Measurements from ENCODE around the gene BANF2. TPM values are rescaled to one million over a fixed set of nuclear protein-coding genes. Genes with fewer than 3 reads are reported as not detected.

The BANF2 gene
- total RNA-seq, 2 donors from 2014 or later: not detected

DNA sequence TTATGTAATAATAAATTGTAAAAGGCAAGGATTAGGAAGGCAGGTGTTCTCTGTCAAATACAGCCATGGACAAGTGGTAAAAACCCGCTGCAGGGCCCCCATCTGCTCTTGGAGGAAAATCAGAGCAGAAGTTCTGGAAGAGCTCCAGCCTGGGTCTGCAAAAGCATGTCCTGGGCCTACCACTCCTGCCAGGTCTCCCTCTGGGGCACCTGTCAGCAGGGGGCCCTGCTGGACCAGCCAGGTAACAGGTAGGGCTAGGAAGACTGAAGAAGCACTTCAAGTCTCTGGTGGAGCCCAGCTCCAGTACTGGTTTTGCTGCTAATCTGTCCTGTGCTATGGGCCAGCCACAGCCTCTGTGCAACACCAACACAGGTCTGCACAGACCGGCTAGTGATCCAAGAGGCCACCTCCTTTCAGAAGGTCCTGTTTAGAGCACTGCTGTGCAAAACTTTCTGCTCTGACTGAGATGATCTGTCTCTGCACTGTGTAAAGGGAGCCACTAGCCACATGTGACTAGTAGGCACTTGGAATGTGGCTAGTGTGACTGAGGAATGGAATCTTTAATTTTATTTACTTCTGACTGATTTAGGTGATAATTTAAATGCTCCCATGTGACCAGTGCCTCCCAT, 47.9 kb upstream of the BANF2 start:
- H3K36me3 ChIP-seq (ENCODE audit: control insufficient read depth, insufficient read depth, low read length): peaks cover 66% of the 10 kb centered on the region
- Mint-ChIP-seq H3K9me3 (peaks cover 5% of the 10 kb centered on the region), H3K36me3 (ENCODE audit: low read depth) (peaks cover 28% of the 10 kb centered on the region), H3K27ac (no peak overlapping the region), H3K4me1 (peaks cover 32% of the 10 kb centered on the region), H3K4me3 (no peak overlapping the region), H3K27me3 (ENCODE audit: insufficient read depth) (no peaks in the 10 kb centered on the region)
- WGBS, 2 experiments (ENCODE audit: insufficient coverage in 1 of 2, insufficient read length in 1 of 2): 94 to 98% methylated on average over 2 of the region's 2 CpGs
- no peak overlapping the region for H3K4me3 ChIP-seq (ENCODE audit: low read length)
- no peaks in the 10 kb centered on the region for H3K27me3 ChIP-seq (ENCODE audit: control insufficient read depth, insufficient read depth, low read length, poor library complexity, severe bottlenecking)
- no peak overlapping the region for H3K9ac ChIP-seq (ENCODE audit: extremely low read depth, low read length, poor library complexity, severe bottlenecking)
- H3K9me3 ChIP-seq (ENCODE audit: control insufficient read depth, low read length): no peaks in the 10 kb centered on the region
- peaks cover 43% of the 10 kb centered on the region for H3K4me1 ChIP-seq (ENCODE audit: control insufficient read depth, insufficient read depth, low read length)
- H3K27ac ChIP-seq (ENCODE audit: low read depth, low read length): no peak overlapping the region
- TF ChIP-seq CTCF (conservative IDR thresholded peaks at IDR 0.05): no peak
- no peak for DNase-seq

DNA sequence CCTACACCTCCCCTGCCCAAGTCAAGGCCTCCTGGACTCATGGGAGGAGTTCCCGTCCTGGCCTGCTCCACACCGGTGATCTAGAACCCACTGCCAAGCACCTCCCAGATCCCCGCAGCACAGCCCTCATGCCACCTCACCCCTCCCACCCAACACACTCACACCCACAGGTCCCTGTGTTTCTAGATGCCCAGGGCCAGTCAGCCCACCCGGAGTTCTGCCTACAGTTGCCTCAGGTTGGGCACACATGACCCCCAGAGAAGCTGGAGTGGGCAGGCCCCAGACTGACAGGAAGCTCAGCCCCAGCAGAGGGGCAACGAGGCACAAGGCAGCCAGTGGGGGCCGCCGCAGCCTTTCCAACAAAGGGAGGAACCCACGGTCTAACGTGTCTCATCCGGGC, 47.4 kb upstream of the BANF2 start:
- no peak overlapping the region for H3K27ac Mint-ChIP-seq
- H3K36me3 Mint-ChIP-seq (ENCODE audit: low read depth): peaks cover 30% of the 10 kb centered on the region
- H3K27me3 Mint-ChIP-seq (ENCODE audit: insufficient read depth): no peaks in the 10 kb centered on the region
- H3K4me1 Mint-ChIP-seq: peaks cover 36% of the 10 kb centered on the region
- H3K4me3 Mint-ChIP-seq: no peak overlapping the region
- Histone ChIP-seq H3K27ac (ENCODE audit: low read depth, low read length) (no peak overlapping the region), H3K36me3 (ENCODE audit: control insufficient read depth, insufficient read depth, low read length) (peaks cover 66% of the 10 kb centered on the region), H3K27me3 (ENCODE audit: control insufficient read depth, insufficient read depth, low read length, poor library complexity, severe bottlenecking) (no peaks in the 10 kb centered on the region), H3K9me3 (ENCODE audit: control insufficient read depth, low read length) (no peaks in the 10 kb centered on the region), H3K4me1 (ENCODE audit: control insufficient read depth, insufficient read depth, low read length) (peaks cover 39% of the 10 kb centered on the region), H3K9ac (ENCODE audit: extremely low read depth, low read length, poor library complexity, severe bottlenecking) (no peak overlapping the region), H3K4me3 (ENCODE audit: low read length) (no peak overlapping the region)
- DNase-seq: no peak
- TF ChIP-seq CTCF (conservative IDR thresholded peaks at IDR 0.05): no peak
- 94 to 97% methylated on average over 6 to 10 of the region's 10 CpGs for WGBS, 2 experiments (ENCODE audit: insufficient coverage in 1 of 2, insufficient read length in 1 of 2)
- H3K9me3 Mint-ChIP-seq: peaks cover 5% of the 10 kb centered on the region

DNA sequence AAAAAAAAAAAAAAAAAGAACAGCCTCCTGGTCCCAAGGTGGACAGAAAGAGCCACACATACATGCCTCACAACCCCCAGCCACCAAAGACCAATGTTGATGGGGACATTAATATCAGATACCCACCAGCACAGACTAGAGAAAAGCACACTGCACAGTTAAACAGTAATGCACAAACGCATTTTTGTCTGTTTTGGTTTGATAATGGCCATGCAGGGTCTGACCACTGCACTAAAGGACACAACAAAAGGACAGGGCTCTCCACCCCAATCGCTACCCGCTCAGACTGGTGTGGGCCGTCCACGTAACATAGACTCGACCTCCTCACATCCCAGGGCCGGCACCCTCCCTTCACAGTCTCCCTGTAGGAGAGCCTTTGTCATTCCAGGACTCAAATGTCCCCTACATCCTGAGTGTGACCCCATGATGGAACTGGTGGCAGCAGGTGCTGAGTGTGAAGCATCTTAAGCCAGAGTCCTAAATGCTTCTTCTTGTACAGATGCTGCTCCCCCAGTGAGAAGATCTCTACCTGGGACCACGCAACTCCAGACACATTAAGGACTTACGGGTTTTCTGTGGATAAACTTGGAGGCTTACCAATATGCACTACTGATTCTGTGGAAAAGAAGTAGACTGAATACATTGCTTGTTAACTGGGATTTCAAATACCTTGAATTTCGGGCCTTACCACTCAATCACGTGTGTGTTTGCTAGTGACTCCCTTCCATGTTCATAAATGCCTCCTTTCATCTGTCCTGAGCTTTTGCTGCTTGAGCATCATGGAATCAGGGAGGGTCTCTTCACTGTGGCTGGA, 45.7 kb upstream of the BANF2 start:
- Mint-ChIP-seq H3K27ac (peak overlapping the region; percentile 57), H3K9me3 (peaks cover 17% of the 10 kb centered on the region), H3K27me3 (ENCODE audit: insufficient read depth) (no peaks in the 10 kb centered on the region), H3K4me1 (peaks cover 39% of the 10 kb centered on the region), H3K36me3 (ENCODE audit: low read depth) (peaks cover 45% of the 10 kb centered on the region), H3K4me3 (no peak overlapping the region)
- H3K9me3 ChIP-seq (ENCODE audit: control insufficient read depth, low read length): peaks cover 9% of the 10 kb centered on the region
- H3K9ac ChIP-seq (ENCODE audit: extremely low read depth, low read length, poor library complexity, severe bottlenecking): no peak overlapping the region
- peaks cover 25% of the 10 kb centered on the region for H3K4me1 ChIP-seq (ENCODE audit: control insufficient read depth, insufficient read depth, low read length)
- no peak for TF ChIP-seq CTCF (conservative IDR thresholded peaks at IDR 0.05)
- no peaks in the 10 kb centered on the region for H3K27me3 ChIP-seq (ENCODE audit: control insufficient read depth, insufficient read depth, low read length, poor library complexity, severe bottlenecking)
- no peak overlapping the region for H3K27ac ChIP-seq (ENCODE audit: low read depth, low read length)
- no peak for DNase-seq
- WGBS, 2 experiments (ENCODE audit: insufficient coverage in 1 of 2, insufficient read length in 1 of 2): 96% methylated on average over 5 to 11 of the region's 11 CpGs
- no peak overlapping the region for H3K4me3 ChIP-seq (ENCODE audit: low read length)
- H3K36me3 ChIP-seq (ENCODE audit: control insufficient read depth, insufficient read depth, low read length): peaks cover 67% of the 10 kb centered on the region

All from endodermal cell (in vitro differentiated cells).